ENCODE results near the gene ARG1. TPM values are rescaled to one million over a fixed set of nuclear protein-coding genes. Genes with fewer than 3 reads are reported as not detected.
A peak's percentile ranks its signal among the peaks of the same experiment; 100 is the strongest.

Gene ARG1
- total RNA-seq, 1 donor from 2014 or later = 0.89 TPM

DNA sequence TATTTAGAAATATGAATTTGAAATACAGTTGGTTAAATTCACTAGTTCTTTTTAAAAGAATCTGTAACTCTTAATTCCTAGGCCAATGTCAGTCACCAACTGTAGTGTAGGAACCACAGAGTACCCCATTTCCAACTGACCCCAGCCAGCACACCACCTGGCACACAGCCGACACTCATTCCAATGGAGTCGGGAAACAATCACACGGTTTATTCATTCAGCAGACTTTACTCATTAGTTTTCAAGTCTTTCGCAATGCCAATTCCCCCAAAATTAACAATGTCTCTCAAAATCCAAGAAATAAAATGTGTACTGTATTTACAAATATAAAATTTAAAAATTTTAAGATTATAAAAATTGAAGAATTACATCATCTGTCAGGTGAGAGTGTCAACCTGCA is 13.5 kb downstream of the ARG1 start:
- DNase-seq (ENCODE audit: low spot score) = no peak

DNA sequence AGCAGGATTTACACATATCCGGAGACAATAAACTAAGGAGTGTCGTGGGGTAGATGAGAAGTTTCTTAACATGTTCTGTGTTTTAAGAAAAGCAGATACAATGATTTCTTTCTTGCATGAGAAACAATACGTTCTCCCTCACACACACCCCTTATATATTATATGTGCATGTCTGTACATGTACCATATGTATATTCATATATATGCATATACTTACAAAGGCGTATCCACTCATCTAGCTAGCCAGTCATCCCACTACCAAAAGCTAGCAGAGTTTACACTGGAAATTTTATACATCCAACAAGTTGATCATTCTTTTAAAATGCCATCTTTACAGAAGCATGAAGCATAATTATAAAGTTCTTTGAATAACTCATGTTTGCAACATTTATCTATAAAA is 14.9 kb downstream of the ARG1 start:
- no peak for DNase-seq (ENCODE audit: low spot score)

DNA sequence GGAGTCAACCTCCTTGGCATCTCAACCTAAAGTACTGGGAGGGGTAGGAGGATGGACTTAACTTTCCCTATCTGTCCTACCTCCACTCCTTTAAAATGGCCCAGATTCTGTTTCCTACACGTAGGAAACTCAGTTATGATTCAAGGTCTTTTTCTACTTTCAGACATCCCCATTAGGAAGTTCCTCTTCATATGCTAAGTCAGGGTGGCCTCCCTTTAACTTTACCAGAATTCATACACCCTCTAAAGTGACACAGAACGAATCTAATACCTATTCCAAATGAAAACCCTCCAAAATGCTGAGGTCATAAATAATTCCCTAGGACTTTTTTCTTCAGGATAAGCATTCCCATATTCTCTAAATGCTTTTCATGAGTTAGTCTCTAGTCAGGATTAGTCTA is 15.6 kb downstream of the ARG1 start:
- DNase-seq (ENCODE audit: low spot score) = no peak

DNA sequence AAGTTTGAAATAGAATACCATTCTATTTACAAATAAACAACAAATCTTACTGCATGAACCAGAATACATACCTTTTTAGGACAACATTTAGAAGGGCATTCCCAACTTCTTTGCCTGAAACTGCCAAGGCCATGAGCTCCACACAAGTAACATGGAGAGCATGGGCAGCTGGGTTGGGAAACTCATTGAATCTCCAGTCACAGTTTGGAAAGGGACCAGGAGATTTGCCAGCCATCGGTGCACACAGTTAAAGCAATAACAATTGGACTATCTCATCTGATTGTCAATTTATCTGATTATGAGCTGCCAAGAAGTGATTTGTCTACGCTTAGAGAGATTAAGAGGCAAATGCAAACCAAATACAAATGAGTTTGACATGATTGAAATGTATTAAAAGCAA is 19.9 kb downstream of the ARG1 start:
- DNase-seq (ENCODE audit: low spot score) = no peak

DNA sequence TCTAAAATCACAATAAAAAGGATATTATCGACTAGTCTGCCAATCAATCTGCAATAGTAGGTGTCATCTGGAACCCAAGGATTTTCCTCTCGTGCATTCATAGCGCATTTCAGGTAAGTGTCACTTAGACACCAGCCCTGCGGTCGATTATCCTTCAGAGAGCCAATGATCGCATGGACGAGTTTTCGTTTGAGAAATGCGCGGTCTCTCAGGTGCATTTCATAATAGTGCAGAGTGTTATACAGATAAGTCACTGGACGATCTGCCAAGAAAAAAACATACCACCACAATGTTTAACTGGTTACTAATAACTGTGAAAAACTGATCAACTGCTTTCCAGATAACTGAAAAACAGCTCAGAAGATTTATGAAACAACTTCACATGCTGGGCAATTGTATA is 21.0 kb downstream of the ARG1 start:
- DNase-seq (ENCODE audit: low spot score) = no peak

DNA sequence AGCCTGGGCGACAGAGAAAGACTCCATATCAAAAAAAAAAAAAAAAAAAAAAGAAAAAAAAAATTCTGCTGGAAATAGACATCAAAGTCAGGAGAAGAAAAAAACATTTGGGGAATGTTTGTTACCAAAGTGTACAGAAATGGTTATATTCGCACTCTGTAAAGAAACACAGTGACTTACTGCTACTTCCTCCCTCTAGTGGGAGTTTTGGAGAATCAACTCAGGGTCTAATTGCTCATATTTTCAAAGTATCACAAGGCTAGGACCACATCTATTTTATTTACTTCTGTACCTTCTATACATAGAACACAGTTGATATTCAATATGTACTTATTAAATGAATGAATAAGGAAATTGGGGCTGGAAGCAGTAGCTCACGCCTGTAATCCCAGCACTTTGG is 24.4 kb downstream of the ARG1 start:
- no peak for DNase-seq (ENCODE audit: low spot score)

DNA sequence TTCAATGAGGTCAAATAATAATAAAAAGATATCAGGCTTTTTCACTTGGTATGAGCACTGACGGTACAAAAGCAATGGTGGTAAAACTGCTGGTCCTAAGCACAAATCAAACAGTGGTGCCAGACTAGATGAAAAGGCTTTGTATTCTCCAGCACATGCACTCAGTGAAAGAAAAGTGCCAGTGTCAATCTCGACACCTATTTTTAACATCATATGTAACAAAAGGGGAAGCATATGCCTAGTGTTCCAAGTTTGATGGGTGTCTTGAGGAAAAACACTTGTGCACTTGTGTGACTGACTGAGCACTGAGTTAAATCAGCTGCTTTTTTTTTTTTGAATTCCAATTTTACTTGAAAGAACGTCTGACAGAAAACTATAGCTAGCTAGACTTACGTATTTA is 27.7 kb downstream of the ARG1 start:
- no peak for DNase-seq (ENCODE audit: low spot score)

DNA sequence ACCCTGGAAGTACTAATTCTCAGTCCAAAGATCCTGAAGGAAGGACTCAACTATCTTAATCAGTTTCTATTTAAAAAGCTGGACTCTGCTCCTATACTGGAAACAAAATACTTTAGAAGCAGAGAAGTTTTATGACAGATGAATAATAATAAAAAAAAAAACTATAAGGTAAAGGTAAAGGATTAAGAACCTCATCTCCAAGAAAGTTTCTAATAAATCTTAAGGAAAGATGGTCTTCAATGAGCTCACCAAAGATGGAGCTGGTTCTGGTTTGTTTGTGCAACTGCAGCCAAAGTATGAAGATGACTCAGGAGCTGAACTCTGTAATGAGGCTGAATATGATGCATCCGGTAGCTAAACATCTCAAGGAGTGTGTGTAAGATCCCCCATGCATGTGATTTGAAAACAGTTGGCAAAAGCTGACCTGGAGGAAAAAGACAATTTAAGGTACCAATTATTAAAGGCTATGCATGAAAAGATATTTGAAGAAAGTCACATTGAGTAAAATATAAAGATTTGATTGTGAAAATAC is 29.8 kb downstream of the ARG1 start:
- no peak for DNase-seq (ENCODE audit: low spot score)

DNA sequence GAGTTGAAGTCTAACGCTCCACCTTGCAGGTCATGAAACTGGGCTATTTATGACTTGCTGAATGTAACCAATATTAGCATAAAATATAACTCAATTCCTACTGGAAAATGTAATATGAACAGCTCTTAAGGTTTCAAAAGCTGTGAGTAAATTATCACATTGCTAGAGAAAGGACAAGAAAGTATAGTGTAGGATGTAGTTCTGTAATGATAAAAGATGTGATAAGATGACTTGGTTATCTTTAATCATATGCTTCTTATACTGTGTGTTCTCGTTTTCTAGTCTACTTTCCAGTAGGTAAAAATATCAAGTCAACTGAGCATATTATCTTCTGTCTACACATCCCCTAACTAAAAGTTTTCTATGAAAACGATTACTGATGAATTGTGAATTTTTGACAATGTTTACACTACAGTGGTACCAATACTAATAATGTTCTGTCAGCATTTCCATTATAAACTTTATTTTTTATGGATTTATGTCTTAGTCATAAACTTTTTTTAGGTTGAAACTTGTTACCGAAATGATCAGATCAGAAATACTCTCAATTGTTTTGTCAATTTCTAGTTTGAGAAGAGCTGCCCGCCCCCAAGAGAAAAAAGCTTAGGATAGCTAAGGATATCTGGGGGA is 40.4 kb downstream of the ARG1 start:
- DNase-seq (ENCODE audit: low spot score) = no peak

DNA sequence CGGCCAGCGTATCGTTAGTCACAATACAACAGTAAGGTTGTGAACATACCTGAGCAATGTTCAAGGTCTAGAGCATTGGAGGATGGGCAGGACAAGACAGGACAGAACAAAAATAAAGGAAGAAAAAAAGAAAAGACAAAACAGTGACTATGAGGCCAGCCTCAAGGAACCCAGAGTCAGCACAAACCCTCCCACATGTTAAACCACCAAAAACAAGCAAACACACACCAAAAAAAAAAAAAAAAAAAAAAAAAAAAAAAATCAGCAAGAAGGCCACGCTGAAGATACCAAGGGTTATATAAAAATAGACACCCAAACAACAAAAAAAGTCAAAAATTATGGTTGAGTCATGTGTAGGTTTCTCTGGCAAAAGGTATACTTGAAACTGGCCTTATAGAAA is 42.2 kb downstream of the ARG1 start:
- DNase-seq (ENCODE audit: low spot score) = no peak

DNA sequence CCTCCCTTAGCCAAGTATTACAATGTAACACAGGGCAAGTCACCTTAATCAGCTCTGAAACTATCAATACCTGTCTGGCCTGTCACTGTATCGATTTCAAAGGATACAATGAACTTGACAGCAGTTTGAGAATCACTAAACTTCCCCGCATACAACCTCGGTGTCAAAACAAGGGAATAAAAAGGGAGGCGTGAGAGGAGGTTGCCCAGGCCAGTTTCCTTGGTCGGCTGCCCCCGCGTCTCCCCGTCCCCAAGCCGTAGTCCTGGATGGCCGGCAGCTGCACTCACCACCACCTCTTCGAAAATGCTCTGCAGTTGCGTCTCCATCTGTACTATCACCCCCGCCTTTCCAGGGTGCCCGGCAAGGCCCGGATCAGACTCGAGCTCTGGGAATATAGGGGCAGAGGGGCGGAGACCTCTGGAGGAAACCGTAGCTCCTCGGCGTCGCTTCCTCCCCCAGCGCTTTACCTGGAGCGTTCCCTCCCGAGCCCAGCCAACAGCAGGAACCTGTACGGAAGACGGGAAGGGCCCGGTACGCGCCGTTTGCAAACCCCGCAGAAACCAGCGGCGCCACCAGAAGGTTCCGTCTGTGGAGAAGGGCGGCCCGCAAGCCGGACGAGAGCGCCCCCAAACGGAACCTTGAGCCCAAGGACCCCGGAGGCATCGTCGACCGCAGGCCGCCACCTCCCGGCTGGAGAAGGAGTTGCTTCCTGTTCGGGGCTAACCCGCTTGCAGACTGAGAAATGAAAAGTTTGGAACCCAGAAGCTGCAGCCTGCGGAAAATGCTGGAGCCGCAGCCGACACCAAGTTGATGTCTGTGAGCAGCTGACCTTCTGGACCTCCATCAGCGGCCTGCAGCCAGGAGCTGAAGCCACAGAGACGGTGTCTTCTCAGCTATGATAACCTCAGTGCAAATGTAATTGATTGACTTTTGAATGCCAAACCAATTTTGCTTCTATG is 55.0 kb downstream of the ARG1 start, which contains the start of gene MED23:
Gene MED23 (minus strand): TSS at position 519 of the 959 bp plus-strand sequence. CDS start 193 bp downstream, at position 326.
- DNase-seq (ENCODE audit: low spot score) = peak; percentile 96

DNA sequence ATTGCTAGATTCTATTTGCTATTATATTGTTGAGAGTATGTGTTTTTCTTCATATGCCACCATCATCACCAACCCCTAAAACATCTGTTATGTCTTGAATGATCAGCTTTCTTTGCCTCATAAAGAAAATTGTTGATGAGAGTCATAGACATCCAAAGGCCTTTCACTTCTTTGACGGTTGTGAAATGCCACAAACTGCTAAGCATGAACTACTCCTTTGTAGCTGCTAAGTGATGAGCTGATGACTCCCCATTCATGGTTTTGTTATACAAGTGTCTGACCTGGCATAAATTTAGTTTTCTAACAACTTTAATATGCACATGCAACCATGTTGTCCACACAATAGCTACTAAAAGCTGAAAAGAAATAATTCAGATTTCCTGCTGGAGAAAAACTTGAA is 55.7 kb downstream of the ARG1 start:
- no peak for DNase-seq (ENCODE audit: low spot score)

DNA sequence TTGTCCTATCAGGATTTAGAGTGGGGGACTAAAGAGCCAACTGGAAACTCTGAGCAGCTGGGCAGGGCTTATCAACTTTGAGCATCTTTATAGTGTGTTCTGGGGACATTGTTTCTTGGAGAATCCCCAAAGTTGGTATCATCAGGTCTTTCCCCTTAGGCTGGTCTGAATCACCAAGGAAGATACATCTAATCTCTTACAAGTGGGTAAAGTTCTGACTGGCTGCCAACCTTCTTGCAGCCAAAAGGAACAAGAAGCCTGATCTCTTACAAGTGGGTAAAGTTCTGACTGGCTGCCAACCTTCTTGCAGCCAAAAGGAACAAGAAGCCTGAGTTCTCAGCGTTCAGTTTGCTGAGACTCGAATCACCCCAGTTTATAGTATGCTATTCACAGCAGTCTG is 56.6 kb downstream of the ARG1 start:
- DNase-seq (ENCODE audit: low spot score) = no peak

DNA sequence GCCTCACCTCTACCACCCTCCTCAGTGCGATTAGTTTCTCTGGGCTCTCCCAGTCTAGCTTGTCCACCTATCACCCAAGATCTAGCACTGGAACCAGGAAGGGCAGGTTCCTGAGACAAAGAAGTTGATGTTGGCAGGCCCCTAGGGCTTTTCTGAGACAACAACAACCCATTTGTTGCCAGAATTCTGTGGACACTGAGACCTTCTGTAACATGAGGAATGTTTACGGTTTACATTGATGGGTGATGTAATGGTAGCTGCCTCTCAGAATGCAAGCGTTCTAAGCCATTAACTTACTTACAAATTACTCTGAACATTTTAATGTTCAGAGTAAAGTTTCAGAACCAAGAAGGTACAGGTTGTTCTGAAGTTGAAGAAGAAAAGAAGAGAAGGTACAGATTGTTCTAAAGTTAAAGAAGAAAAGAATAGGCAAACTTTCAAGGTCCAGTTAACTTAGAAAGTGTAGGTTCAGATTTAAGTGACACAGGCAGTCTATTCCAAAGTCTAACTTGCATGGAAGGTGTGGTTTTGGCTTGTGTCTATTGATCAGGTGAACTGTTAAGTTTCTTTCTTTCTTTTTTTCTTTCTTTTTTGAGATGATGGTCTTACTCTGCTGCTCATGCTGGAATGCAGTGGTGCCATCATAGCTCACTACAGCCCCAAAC is 58.7 kb downstream of the ARG1 start:
- DNase-seq (ENCODE audit: low spot score) = no peak

Other genes starting within 250 kb of the ARG1 start
- gene MED23, start 55.0 kb downstream of the ARG1 start, total RNA-seq = 30.6 TPM
- gene ENPP3, start 64.1 kb downstream of the ARG1 start, total RNA-seq = 1.6 TPM
- gene OR2A4, start 128.2 kb downstream of the ARG1 start, total RNA-seq = not detected
- 0.09 TPM for gene CTAGE9, start 137.8 kb downstream of the ARG1 start, total RNA-seq
- 4.5 TPM for gene ENPP1, start 234.8 kb downstream of the ARG1 start, total RNA-seq

Measured in mucosa of gallbladder (tissue), 1 donor.